ENCODE results near the gene EIF1. TPM values are rescaled to one million over a fixed set of nuclear protein-coding genes. Genes with fewer than 3 reads are reported as not detected.
"Not testable (repeated sequence)": the region's sequence is repeated elsewhere in the genome, so short reads cannot be mapped to it uniquely, and the experiment has no call there.

The EIF1 gene
- total RNA-seq, 1 donor from 2014 or later = 1,125 TPM

DNA sequence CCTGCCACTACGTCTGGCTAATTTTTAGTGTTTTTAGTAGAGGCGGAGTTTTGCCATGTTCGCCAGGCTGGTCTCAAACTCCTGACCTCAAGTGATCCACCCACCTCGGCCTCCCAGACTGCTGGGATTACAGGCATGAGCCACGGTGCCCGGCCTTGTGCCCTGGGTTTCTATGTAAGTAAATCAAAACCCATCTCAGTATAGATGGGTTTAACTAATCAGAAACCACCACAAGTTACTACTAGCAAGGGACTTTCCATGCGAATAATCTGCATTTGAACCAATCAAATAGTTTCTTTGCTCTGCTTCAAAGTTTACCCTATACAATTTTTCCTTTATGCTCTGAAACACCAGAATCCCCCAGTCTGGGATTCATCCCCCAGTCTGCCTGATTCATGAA, 16.5 kb upstream of the EIF1 start:
- Histone ChIP-seq H3K9me3 (replicated peaks) (no peaks in the 10 kb centered on the region), H3K36me3 (no peaks in the 10 kb centered on the region), H3K27me3 (ENCODE audit: low read depth) (no peaks in the 10 kb centered on the region), H3K4me1 (peaks cover 6% of the 10 kb centered on the region), H3K27ac (replicated peaks) (no peak overlapping the region), H3K4me3 (no peak overlapping the region)
- TF ChIP-seq, protein P1, sequence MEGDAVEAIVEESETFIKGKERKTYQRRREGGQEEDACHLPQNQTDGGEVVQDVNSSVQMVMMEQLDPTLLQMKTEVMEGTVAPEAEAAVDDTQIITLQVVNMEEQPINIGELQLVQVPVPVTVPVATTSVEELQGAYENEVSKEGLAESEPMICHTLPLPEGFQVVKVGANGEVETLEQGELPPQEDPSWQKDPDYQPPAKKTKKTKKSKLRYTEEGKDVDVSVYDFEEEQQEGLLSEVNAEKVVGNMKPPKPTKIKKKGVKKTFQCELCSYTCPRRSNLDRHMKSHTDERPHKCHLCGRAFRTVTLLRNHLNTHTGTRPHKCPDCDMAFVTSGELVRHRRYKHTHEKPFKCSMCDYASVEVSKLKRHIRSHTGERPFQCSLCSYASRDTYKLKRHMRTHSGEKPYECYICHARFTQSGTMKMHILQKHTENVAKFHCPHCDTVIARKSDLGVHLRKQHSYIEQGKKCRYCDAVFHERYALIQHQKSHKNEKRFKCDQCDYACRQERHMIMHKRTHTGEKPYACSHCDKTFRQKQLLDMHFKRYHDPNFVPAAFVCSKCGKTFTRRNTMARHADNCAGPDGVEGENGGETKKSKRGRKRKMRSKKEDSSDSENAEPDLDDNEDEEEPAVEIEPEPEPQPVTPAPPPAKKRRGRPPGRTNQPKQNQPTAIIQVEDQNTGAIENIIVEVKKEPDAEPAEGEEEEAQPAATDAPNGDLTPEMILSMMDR (IDR thresholded peaks at IDR 0.05; ENCODE audit: borderline replicate concordance) = no peak
- no peak for DNase-seq
- intact Hi-C loops (cut with micrococcal nuclease) = no loop called here

DNA sequence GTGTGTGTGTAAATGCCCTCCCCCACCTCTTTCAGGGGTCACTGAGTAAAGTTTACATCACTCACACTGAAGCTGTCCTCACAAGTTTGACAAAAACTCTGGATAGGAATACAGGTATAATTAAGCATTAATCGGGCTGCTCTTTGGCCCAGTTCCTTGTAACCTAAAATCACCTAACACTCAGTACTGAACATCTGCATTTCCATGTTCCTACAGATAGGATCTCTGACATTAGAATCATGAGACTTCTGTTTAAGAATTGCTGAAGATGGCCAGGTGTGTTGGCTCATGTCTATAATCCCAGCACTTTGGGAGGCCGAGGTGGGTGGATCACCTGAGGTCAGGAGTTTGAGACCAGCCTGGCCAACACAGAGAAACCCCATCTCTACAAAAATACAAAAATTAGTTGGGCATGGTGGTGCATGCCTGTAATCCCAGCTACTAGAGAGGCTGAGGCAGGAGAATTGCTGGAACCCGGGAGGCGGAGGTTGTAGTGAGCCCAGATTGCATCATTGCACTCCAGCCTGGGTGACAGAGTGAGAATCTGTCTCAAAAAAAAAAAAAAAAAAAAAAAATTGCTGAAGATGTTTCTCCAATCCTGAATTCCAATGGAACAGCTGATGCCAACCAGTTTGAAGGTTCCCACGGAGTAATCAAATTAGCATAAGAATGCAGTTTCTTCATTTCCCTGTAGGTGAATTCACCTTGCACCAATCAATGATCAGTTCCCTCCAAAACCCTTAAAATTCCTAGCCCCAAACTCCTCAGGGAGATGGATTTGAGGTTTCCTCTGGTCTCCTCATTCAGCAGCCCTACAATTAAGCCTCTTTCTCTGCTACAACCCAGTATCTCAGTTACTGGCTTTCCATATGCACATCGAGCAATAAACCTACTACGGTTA, 13.3 kb upstream of the EIF1 start:
- H3K9me3 ChIP-seq (replicated peaks); H3K27me3 ChIP-seq (ENCODE audit: low read depth); H3K4me3 ChIP-seq; intact Hi-C loops (cut with micrococcal nuclease); H3K27ac ChIP-seq (replicated peaks); DNase-seq; H3K36me3 ChIP-seq: not testable (repeated sequence)
- H3K4me1 ChIP-seq = peaks cover 13% of the 10 kb centered on the region

DNA sequence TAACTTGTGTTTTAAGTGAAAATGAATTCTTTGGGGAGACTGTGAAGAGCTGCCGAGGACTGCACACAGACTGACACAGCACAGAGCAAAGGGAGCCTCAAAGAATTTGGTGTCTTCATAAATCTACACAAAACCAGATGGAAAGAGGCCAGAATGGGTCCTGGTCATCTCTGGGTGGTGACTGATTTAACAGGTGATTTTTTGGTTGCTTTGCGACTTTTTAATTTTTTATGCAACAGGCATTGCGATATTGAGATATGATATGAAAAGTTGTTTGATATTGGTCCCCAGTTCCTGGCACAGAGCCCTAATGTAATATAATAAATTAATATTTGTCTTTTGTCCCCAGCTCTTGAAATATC, 12.6 kb upstream of the EIF1 start:
- no peak for DNase-seq
- TF ChIP-seq, protein P1 (IDR thresholded peaks at IDR 0.05; ENCODE audit: borderline replicate concordance) = no peak
- no peak overlapping the region for H3K4me3 ChIP-seq
- intact Hi-C loops (cut with micrococcal nuclease) = no loop called here
- H3K27me3 ChIP-seq (ENCODE audit: low read depth) = no peaks in the 10 kb centered on the region
- H3K36me3 ChIP-seq = no peaks in the 10 kb centered on the region
- peaks cover 13% of the 10 kb centered on the region for H3K4me1 ChIP-seq
- H3K9me3 ChIP-seq (replicated peaks) = no peaks in the 10 kb centered on the region
- no peak overlapping the region for H3K27ac ChIP-seq (replicated peaks)

DNA sequence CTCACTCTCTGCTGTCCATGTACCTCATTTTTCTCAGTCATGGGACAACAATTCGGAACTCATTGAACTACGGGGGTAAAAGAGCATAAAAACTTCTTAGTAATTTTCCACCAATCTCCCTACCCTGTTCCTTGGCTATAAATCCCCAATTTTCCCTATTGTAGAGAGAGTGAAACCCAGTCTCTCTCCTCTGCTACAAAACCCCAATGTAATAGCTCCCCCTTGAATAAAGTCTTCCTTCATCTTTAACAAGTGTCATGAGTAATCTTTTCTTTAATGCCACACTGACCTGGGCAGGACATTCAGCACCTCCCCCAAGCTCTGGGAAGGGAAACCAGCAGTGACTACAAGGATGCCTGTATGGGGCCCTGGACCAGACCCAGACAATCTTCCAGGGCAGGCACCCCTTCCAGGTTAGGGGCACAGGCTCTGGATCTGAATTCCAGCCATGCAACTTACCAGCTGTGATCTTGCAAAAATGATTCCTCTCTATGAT, 10.2 kb upstream of the EIF1 start:
- H3K9me3 ChIP-seq (replicated peaks) = no peaks in the 10 kb centered on the region
- no peaks in the 10 kb centered on the region for H3K27me3 ChIP-seq (ENCODE audit: low read depth)
- intact Hi-C loops (cut with micrococcal nuclease) = no loop called here
- TF ChIP-seq, protein P1 (IDR thresholded peaks at IDR 0.05; ENCODE audit: borderline replicate concordance) = no peak
- peak overlapping the region; percentile 85 for H3K27ac ChIP-seq (replicated peaks)
- H3K4me1 ChIP-seq = peaks cover 13% of the 10 kb centered on the region
- H3K4me3 ChIP-seq = peak overlapping the region; percentile 55
- no peaks in the 10 kb centered on the region for H3K36me3 ChIP-seq
- DNase-seq = no peak

GRCh38 chr17:41678907-41679739, 9.6 kb upstream of the EIF1 start:
- H3K4me1 ChIP-seq = peaks cover 13% of the 10 kb centered on the region
- intact Hi-C loops (cut with micrococcal nuclease) = no loop called here
- H3K9me3 ChIP-seq (replicated peaks) = no peaks in the 10 kb centered on the region
- TF ChIP-seq, protein P1 (IDR thresholded peaks at IDR 0.05; ENCODE audit: borderline replicate concordance) = peak; percentile 27
- H3K4me3 ChIP-seq = peak overlapping the region; percentile 55
- H3K36me3 ChIP-seq = no peaks in the 10 kb centered on the region
- no peaks in the 10 kb centered on the region for H3K27me3 ChIP-seq (ENCODE audit: low read depth)
- peak overlapping the region; percentile 85 for H3K27ac ChIP-seq (replicated peaks)
- no peak for DNase-seq
